ENCODE measurements around the gene CNIH3. TPM values are rescaled to one million over a fixed set of nuclear protein-coding genes. Genes with fewer than 3 reads are reported as not detected.
"Not testable (repeated sequence)": the region's sequence is repeated elsewhere in the genome, so short reads cannot be mapped to it uniquely, and the experiment has no call there.

CNIH3 gene
- 1 to 10 TPM; 1.6 to 2.2 TPM for total RNA-seq

GRCh38 chr1:224615861-224616755 is at the start of gene CNIH3:
TSS of gene CNIH3 (plus strand) at chr1:224616317. CDS start at chr1:224617175, 858 bp downstream.
- no peaks in the 10 kb centered on the region for H3K36me3 Mint-ChIP-seq
- POLR2A ChIA-PET: interaction anchor here (0.8 to 2.5 kb wide), 2 partner anchors 7 to 60 kb away, joined by 3 to 7 read pairs; no protein-coding TSS in a partner anchor
- peaks cover 15% of the 10 kb centered on the region for H3K4me1 Mint-ChIP-seq
- peak; percentile 60 for DNase-seq
- no peaks in the 10 kb centered on the region for H3K9me3 Mint-ChIP-seq
- H3K27me3 Mint-ChIP-seq: peaks cover 68% of the 10 kb centered on the region
- ATAC-seq (ENCODE audit: low read depth): peak; percentile 65
- peak within 1 kb of the TSS; percentile 62 for H3K4me3 Mint-ChIP-seq
- no peak within 1 kb of the TSS for H3K27ac Mint-ChIP-seq

- ATAC-seq (ENCODE audit: low read depth); H3K27me3 Mint-ChIP-seq; H3K36me3 Mint-ChIP-seq; H3K9me3 Mint-ChIP-seq; DNase-seq; H3K4me1 Mint-ChIP-seq; H3K4me3 Mint-ChIP-seq; POLR2A ChIA-PET; H3K27ac Mint-ChIP-seq: not testable (repeated sequence)
Measured at GRCh38 chr1:224566492-224566891, 49.6 kb upstream of the CNIH3 start.

DNA sequence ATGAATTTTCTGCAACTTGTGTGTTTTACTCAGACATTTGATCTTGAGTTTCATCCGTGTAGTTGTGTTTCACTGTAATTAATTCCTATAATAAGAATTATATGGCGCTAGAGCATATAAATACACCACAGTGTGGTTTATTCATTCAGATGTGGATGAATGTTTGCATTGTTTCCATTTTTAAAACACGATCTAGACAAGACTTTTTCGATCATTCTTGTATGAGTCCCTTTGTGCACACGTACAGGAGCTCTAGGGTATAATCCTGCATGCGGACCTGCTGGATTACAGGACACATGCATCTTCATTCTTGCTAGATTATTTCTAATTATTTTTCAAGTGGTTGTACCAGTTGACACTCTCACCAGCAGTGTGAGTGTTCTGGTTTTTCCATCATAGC is 46.8 kb upstream of the CNIH3 start:
- no peaks in the 10 kb centered on the region for H3K4me1 Mint-ChIP-seq
- H3K4me3 Mint-ChIP-seq: no peak overlapping the region
- POLR2A ChIA-PET: no interaction called here
- H3K9me3 Mint-ChIP-seq: no peaks in the 10 kb centered on the region
- H3K27me3 Mint-ChIP-seq: peaks cover 8% of the 10 kb centered on the region
- ATAC-seq (ENCODE audit: low read depth): no peak
- no peak overlapping the region for H3K27ac Mint-ChIP-seq
- no peak for DNase-seq
- no peaks in the 10 kb centered on the region for H3K36me3 Mint-ChIP-seq

DNA sequence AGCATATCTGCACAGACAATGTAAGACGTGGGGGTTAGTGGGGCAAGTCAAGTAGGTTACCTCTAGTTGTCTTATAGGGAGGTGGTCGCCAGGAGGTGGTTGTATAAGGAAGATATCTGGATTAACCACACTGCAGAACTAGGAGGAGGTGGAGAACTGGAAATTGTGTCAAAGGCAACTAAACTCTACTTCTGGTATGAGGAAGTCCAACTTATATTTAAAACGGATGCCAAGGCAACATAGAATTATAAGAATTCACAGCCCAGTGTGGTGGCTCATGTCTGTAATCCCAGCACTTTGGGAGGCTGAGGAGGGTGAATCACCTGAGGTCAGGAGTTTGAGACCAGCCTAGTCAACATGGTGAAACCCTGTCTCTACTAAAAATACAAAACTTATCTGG is 44.1 kb upstream of the CNIH3 start:
- POLR2A ChIA-PET; ATAC-seq (ENCODE audit: low read depth); H3K4me3 Mint-ChIP-seq; H3K4me1 Mint-ChIP-seq; H3K27ac Mint-ChIP-seq; H3K36me3 Mint-ChIP-seq; DNase-seq; H3K9me3 Mint-ChIP-seq: not testable (repeated sequence)
- H3K27me3 Mint-ChIP-seq: peaks cover 13% of the 10 kb centered on the region

GRCh38 chr1:224579526-224579925 is 36.6 kb upstream of the CNIH3 start:
- no peak for DNase-seq
- no peak overlapping the region for H3K27ac Mint-ChIP-seq
- H3K4me3 Mint-ChIP-seq: no peak overlapping the region
- peaks cover 6% of the 10 kb centered on the region for H3K9me3 Mint-ChIP-seq
- no peaks in the 10 kb centered on the region for H3K4me1 Mint-ChIP-seq
- H3K27me3 Mint-ChIP-seq: peaks cover 17% of the 10 kb centered on the region
- H3K36me3 Mint-ChIP-seq: no peaks in the 10 kb centered on the region
- POLR2A ChIA-PET: no interaction called here
- no peak for ATAC-seq (ENCODE audit: low read depth)

- peaks cover 7% of the 10 kb centered on the region for H3K9me3 Mint-ChIP-seq
- POLR2A ChIA-PET: no interaction called here
Measured at GRCh38 chr1:224580006-224580405, 36.1 kb upstream of the CNIH3 start.

DNA sequence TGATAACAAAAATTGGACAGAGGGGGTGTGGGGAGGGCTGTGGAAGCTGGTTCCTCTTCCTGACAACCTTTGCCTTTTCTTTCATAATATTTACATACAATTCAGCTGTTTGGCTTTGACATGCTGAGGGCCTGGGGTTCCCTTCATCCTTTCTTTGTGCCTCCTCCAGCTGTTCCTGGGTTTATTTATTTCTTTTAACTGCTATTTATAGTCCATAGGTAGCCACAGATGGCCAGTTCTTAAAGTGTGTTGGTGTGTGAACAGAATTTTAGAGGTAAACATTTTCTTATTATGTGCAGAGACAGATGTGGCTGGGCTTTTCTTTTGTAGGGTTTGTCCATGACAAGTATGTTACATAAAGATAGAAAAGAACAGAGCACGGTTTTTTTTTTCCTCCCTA is 34.1 kb upstream of the CNIH3 start:
- DNase-seq (no peak), ATAC-seq (ENCODE audit: low read depth) (no peak)
- H3K9me3 Mint-ChIP-seq: peaks cover 5% of the 10 kb centered on the region
- no peaks in the 10 kb centered on the region for H3K4me1 Mint-ChIP-seq
- H3K36me3 Mint-ChIP-seq: peaks cover 1% of the 10 kb centered on the region
- H3K27me3 Mint-ChIP-seq: peaks cover 8% of the 10 kb centered on the region
- no peak overlapping the region for H3K4me3 Mint-ChIP-seq
- H3K27ac Mint-ChIP-seq: no peak overlapping the region
- POLR2A ChIA-PET: no interaction called here

More at GRCh38 chr1:224580006-224580405, 36.1 kb upstream of the CNIH3 start:
- H3K36me3 Mint-ChIP-seq: peaks cover 1% of the 10 kb centered on the region
- no peak overlapping the region for H3K4me3 Mint-ChIP-seq
- H3K27ac Mint-ChIP-seq: no peak overlapping the region
- no peak for ATAC-seq (ENCODE audit: low read depth)
- no peaks in the 10 kb centered on the region for H3K4me1 Mint-ChIP-seq
- no peak for DNase-seq
- peaks cover 17% of the 10 kb centered on the region for H3K27me3 Mint-ChIP-seq

DNA sequence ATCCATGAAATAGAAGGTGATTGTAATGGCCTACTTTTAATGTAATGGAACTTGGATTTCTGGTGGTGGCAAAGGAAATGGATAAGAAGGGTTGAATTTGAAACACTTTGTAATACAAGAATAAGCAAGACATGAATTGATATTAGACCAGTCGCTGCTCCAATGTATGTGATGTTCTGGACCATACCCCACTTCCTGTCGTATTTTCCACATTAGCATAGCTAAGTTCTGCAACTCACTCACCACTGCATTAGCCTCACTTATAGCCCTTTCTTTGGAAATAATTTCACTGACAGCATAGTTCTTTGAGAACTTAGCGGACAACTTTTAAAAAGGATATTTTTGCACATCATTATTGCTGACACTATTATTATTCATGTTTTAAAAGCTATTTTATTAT is 32.3 kb upstream of the CNIH3 start:
- POLR2A ChIA-PET: interaction anchor here (0.9 kb wide), 1 partner anchor 272 kb away, joined by 3 read pairs; no protein-coding TSS in a partner anchor
- H3K27ac Mint-ChIP-seq: no peak overlapping the region
- H3K36me3 Mint-ChIP-seq: peaks cover 1% of the 10 kb centered on the region
- DNase-seq (no peak), ATAC-seq (ENCODE audit: low read depth) (no peak)
- peaks cover 5% of the 10 kb centered on the region for H3K9me3 Mint-ChIP-seq
- H3K4me3 Mint-ChIP-seq: no peak overlapping the region
- H3K4me1 Mint-ChIP-seq: no peaks in the 10 kb centered on the region
- peaks cover 7% of the 10 kb centered on the region for H3K27me3 Mint-ChIP-seq

DNA sequence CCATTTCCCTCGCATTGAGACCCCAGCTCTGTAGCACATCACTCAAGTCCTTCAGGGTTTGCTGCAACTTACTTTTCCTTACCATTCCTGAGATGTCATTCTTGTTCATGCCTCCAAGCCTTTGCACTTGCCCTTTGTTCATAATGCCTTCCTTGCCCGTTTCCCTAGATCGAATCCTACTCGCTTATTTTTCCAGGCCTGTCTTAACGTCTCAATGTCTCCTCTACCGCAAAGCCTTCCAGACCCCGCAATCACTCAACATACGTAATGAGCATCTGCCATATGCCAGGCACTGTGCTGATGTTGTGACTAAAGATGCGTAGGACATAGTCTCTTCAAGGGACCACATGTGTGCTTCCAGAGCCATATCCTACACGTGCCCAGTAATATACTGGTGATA is 31.1 kb upstream of the CNIH3 start:
- no peaks in the 10 kb centered on the region for H3K4me1 Mint-ChIP-seq
- no peak overlapping the region for H3K27ac Mint-ChIP-seq
- POLR2A ChIA-PET: no interaction called here
- ATAC-seq (ENCODE audit: low read depth): no peak
- no peak for DNase-seq
- H3K9me3 Mint-ChIP-seq: peaks cover 3% of the 10 kb centered on the region
- H3K36me3 Mint-ChIP-seq: peaks cover 1% of the 10 kb centered on the region
- peaks cover 2% of the 10 kb centered on the region for H3K27me3 Mint-ChIP-seq
- H3K4me3 Mint-ChIP-seq: no peak overlapping the region

DNA sequence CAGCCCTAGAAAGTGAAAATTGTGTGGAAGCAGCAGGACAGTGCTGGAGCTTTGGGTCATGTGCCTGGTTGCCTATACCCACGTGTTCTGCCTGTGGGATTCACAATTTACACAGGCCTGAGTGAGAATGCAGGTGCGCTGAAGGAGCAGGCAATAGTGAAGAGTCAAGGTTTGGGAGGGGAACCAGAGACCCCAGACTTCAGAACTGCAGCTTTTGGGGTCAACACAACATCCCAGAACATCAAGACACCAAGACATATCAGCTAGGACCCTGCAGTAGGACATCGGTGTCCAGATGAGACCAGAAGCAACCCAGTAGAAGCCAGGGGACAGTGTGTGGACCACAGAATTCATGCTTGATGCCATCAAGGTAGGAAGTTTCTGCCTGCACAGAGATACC is 29.1 kb upstream of the CNIH3 start:
- Mint-ChIP-seq H3K27ac (no peak overlapping the region), H3K4me1 (peaks cover 1% of the 10 kb centered on the region), H3K9me3 (peaks cover 3% of the 10 kb centered on the region), H3K36me3 (peaks cover 1% of the 10 kb centered on the region), H3K27me3 (peaks cover 2% of the 10 kb centered on the region), H3K4me3 (no peak overlapping the region)
- ATAC-seq (ENCODE audit: low read depth) (no peak), DNase-seq (no peak)
- POLR2A ChIA-PET: no interaction called here

- ATAC-seq (ENCODE audit: low read depth): no peak
- peaks cover 3% of the 10 kb centered on the region for H3K9me3 Mint-ChIP-seq
- POLR2A ChIA-PET: no interaction called here
- peaks cover 1% of the 10 kb centered on the region for H3K36me3 Mint-ChIP-seq
- H3K27ac Mint-ChIP-seq: no peak overlapping the region
- peaks cover 12% of the 10 kb centered on the region for H3K4me1 Mint-ChIP-seq
- H3K27me3 Mint-ChIP-seq: peaks cover 2% of the 10 kb centered on the region
- no peak for DNase-seq
- no peak overlapping the region for H3K4me3 Mint-ChIP-seq
Measured at GRCh38 chr1:224588515-224588914, 27.6 kb upstream of the CNIH3 start.

GRCh38 chr1:224589006-224589405 is 27.1 kb upstream of the CNIH3 start:
- POLR2A ChIA-PET: no interaction called here
- Mint-ChIP-seq H3K4me1 (peaks cover 12% of the 10 kb centered on the region), H3K27me3 (peaks cover 2% of the 10 kb centered on the region), H3K9me3 (peaks cover 3% of the 10 kb centered on the region), H3K36me3 (peaks cover 1% of the 10 kb centered on the region), H3K27ac (no peak overlapping the region), H3K4me3 (no peak overlapping the region)
- ATAC-seq (ENCODE audit: low read depth) (no peak), DNase-seq (no peak)

GRCh38 chr1:224591326-224591725 is 24.8 kb upstream of the CNIH3 start:
- no peaks in the 10 kb centered on the region for H3K9me3 Mint-ChIP-seq
- peaks cover 12% of the 10 kb centered on the region for H3K4me1 Mint-ChIP-seq
- peaks cover 1% of the 10 kb centered on the region for H3K36me3 Mint-ChIP-seq
- no peak overlapping the region for H3K27ac Mint-ChIP-seq
- ATAC-seq (ENCODE audit: low read depth) (no peak), DNase-seq (no peak)
- POLR2A ChIA-PET: no interaction called here
- no peak overlapping the region for H3K4me3 Mint-ChIP-seq
- peaks cover 2% of the 10 kb centered on the region for H3K27me3 Mint-ChIP-seq

Data from activated naive CD8-positive, alpha-beta T cell treated with anti-CD3 and anti-CD28 coated beads, Interleukin-2, amount 10 ng/mL, durations not matched to agents 7 days and 5 days (primary cell).